Body of pancreas (tissue), 4 donors: Measurements from ENCODE around the gene MYRIP.
"Not testable (repeated sequence)": the region's sequence is repeated elsewhere in the genome, so short reads cannot be mapped to it uniquely, and the experiment has no call there.

Experiments
- CTCF ChIP-seq, 7 experiments: fragments of 450-650 bp in 4 of 7; fragments of 200-600 bp in 3 of 7; sonication (generic) in 3 of 7; IDR thresholded peaks; one replicate each; pipeline ENCODE4 v1.5.1; 2016 to 2019; ENCODE audit warnings: antibody characterized with exemption in 7 of 7
- POLR2A ChIP-seq, 3 donors: fragments of 450-650 bp; IDR thresholded peaks; one replicate each; pipeline ENCODE4 v1.6.1; 2016; ENCODE audit warnings: antibody characterized with exemption in 3 of 3, mild to moderate bottlenecking in 2 of 3

GRCh38 chr3:40133886-40134575, 324.6 kb downstream of the MYRIP start:
- TF ChIP-seq CTCF, POLR2A (IDR thresholded peaks at IDR 0.05): not testable (repeated sequence)
